ENCODE results near the gene GFPT2. TPM values are rescaled to one million over a fixed set of nuclear protein-coding genes. Genes with fewer than 3 reads are reported as not detected.

GFPT2 gene
- total RNA-seq, 2 experiments from 2014 or later, result 0.27 to 0.42 TPM

GRCh38 chr5:180379355-180380070 is 26.4 kb upstream of the GFPT2 start:
- ChIA-PET CTCF (no interaction called here), POLR2A (no interaction called here)

DNA sequence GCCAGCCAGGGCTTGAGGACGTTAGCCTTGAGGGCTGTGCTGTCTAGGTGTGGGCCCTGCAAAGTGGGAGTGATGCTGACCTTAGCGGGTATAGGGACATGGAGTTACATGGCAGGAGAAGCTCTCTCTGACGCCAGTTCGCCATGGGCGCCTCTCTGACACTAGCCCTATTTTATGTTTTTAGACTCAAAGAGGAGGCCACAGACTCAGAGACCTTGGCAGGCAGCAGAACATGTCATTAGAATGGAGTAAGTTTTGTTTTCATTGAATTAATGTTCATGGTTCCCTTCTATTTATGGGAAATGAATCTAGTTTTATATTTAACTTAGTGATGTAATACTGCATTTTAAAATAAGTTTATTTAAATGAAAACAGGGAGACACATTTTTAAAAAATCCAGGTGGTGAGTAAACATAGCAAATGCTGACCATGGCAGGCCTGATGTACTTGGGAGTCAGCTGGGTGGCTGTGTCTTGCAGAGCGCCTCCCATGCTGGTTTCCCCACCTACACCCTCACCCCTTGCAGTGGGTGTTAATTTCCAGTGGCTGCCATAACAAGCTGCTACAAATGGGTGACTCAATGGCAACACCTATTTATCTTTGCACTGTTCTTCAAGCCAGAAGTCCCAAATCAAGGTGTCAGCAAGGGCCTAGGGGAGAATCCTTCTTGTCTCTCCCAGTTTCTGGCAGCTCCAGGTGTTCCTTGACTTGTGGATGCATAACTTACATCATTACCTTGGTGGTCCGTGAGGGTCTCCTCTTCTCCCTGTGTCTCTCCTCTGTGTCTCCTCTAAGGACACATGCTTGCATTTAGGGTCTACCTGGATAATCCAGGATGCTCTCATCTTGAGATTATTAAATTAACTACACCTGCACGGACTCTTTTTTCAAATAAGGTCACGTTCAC is 25.6 kb upstream of the GFPT2 start:
- ChIA-PET POLR2A (no interaction called here), CTCF (no interaction called here)

DNA sequence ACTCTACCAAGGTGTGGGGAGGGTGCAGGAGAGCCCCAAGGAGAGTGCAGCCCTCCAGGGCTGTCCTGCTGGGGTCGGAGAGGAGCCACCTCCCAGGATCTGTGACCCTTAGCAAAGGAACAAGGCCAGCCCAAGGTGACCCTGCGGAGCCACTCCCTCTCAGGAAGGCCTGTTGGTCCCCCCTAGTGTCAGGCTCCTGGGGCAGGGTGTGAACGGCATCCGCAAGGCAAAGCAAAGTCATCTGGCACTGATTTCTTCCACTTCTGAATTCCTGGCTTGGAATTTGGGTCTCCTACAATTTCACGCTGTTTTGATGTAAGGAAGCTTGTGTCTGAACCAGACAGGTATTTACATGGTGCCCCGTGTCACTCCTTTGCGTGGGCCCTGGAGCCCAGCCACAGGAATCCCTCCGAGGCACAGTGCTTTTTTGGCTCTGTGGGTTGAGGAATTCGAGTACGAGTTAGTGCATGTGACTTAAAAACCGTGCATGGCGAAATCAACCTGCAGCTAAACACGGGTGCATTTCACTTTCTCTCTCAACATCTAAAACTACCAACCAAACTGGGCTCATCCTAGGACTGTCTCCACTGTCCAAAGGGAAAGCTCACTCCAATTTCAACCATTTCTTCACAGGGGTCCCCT is 24.5 kb upstream of the GFPT2 start:
- CTCF ChIA-PET, result no interaction called here

GRCh38 chr5:180376511-180376910 is 23.4 kb upstream of the GFPT2 start:
- ChIA-PET CTCF (no interaction called here), POLR2A (interaction anchor here (0.6 kb wide), 1 partner anchor 118 kb away, joined by 3 read pairs; the partner anchor contains the start of gene CNOT6)

More for the DNA sequence above, 24.5 kb upstream of the GFPT2 start:
- POLR2A ChIA-PET, result no interaction called here

DNA sequence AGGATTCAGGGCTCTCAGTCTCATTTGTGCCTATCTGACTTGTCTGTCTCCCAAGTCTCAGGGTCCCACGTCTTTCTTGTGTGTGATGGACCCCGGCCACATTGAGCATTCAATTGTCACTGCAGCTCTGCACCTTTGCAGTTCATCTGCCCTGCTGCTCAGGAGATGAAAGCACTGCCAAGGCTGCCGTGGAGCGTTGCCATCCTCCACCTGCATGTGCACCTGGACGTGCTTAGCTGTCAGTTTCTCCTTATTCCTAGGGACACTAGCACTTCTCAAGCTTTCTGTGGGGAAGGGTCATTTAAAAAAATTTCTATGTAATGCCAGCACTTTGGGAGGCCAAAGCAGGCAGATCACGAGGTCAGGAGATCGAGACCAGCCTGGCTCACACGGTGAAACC is 22.8 kb upstream of the GFPT2 start:
- CTCF ChIA-PET, result no interaction called here
- POLR2A ChIA-PET, result interaction anchor here (0.6 kb wide), 1 partner anchor 118 kb away, joined by 3 read pairs; the partner anchor contains the start of gene CNOT6

DNA sequence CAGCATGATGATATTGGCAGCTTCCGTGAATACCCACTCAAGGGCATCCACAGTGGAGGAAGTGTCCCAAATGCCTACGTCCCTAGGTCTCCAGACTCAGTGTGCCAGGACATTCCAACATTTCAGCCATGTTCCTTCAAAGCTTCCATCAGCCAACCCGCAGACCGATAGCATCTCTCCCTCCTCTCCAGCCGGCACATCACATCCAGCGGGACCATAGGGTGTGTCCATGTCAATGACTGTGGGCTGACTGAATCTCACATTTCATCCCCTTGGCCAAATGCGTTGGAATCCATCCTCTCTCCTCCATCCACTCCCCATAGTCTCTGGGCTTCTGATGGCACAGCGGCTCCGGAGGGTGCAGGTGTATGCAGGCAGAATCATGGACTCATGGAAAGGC is 22.2 kb upstream of the GFPT2 start:
- CTCF ChIA-PET, result no interaction called here

GRCh38 chr5:180373870-180374269 is 20.7 kb upstream of the GFPT2 start:
- ChIA-PET CTCF (no interaction called here), POLR2A (no interaction called here)

More for the DNA sequence above, 22.2 kb upstream of the GFPT2 start:
- POLR2A ChIA-PET, result no interaction called here

GRCh38 chr5:180373454-180373853 is 20.3 kb upstream of the GFPT2 start:
- CTCF ChIA-PET, result no interaction called here
- POLR2A ChIA-PET, result no interaction called here

GRCh38 chr5:180371949-180372348 is 18.8 kb upstream of the GFPT2 start:
- ChIA-PET POLR2A (interaction anchor here (0.7 kb wide), 1 partner anchor 182 kb away, joined by 3 read pairs; no protein-coding TSS in a partner anchor), CTCF (no interaction called here)

- ChIA-PET POLR2A (no interaction called here), CTCF (no interaction called here)
Observed at GRCh38 chr5:180370861-180371641, 17.9 kb upstream of the GFPT2 start.

DNA sequence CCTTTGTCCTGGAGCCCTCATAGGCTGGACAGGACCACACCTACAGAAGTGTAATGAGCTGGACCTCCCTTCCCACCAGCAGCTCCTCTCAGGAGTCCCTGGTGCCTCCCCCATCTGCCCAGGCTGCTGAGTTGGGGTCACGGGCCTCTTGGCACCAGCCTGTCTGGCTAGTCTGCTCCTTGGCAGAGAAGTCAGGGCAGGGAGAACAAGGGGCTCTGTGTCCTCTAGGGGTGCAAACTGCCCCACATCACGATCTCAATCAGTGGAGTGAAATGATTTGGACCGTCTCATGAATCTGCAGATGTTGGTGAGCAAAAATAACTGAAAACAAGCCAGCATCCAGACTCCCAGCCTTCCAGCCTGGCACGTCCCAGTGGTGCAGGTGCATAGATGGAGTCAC is 14.9 kb upstream of the GFPT2 start:
- POLR2A ChIA-PET, result no interaction called here
- CTCF ChIA-PET, result no interaction called here

DNA sequence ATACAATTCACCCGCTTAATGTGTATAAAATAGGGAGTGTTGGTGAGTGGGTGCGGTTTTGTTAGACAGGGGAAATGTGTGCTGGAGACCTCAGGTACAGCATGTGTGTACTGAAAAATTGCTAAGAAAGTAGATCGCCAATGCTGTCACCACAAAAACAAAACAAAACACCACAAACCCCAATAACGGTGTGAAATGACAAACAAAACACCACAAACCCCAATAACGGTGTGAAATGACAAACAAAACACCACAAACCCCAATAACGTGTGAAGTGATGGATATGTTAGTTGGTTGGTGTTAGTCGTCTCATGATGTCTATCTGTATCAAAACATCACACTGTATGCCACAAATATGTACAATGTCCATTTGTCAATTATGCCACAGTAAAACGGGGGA is 14.2 kb upstream of the GFPT2 start:
- POLR2A ChIA-PET, result no interaction called here
- CTCF ChIA-PET, result no interaction called here

GRCh38 chr5:180366326-180366725 is 13.2 kb upstream of the GFPT2 start:
- CTCF ChIA-PET, result no interaction called here
- POLR2A ChIA-PET, result no interaction called here

DNA sequence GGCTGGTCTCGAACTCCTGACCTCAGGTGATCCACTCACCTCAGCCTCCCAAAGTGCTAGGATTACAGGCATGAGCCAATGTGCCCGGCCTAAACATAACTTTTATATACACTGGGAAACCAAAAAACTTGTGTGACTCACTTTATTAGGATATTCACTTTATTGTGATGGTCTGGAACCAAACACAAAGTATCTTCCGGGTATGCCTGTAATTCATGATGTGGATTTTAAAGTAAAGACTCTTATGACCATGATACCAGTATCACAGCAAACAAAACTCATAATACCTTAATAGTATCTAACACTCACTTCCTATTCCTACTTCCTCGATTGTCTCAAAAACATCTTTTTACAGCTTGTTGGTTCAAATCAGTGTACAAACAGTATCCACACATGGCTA is 12.7 kb upstream of the GFPT2 start:
- ChIA-PET CTCF (no interaction called here), POLR2A (no interaction called here)

DNA sequence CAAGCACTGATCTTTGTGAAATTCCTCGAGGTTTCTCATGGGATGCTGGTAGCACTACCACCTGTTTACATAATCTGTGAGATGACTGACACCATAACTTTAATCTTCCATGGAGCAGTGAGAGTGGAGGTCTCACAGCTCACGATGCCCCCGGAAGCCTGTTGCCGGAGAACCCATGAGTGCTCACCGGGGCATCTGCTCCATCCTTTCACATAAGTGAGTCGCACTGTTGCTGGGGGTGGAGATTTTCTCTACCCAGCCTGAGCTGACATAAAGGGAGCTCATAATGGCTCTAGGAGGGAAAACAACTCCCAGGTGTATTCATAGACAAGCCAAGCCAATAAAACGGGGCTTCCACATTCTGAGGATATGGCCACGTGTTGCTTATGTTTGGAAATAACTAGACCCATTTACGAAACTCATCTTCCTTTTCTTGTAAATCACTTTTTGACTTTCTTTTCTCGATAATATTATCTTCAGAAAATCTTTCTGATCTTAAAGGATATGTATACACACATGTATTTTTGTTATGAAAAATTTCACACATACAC is 11.2 kb upstream of the GFPT2 start:
- ChIA-PET POLR2A (no interaction called here), CTCF (no interaction called here)

GRCh38 chr5:180360078-180360957 is 7.2 kb upstream of the GFPT2 start:
- POLR2A ChIA-PET, result no interaction called here
- CTCF ChIA-PET, result no interaction called here

DNA sequence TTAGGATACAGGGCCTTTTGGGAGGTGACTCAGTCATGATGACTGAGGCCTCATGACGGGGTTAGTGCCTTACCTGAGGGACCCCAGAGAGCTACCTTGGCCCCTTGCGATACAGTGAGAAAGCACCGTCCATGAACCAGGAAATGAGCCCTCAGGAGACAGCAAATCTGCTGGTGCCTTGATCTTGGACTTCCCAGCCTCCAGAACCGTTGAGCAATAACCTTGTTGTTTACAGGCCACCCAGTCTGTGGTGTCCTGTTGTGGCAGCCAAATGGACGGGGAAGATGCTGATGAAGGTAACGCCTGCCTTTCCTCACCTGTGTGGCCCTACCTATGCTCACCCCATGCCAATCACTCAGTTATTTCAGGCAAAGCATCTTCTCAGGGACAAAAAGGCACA is 5.6 kb upstream of the GFPT2 start:
- ChIA-PET POLR2A (no interaction called here), CTCF (interaction anchor here (0.6 kb wide), 1 partner anchor 46 kb away, joined by 3 read pairs; no protein-coding TSS in a partner anchor)

DNA sequence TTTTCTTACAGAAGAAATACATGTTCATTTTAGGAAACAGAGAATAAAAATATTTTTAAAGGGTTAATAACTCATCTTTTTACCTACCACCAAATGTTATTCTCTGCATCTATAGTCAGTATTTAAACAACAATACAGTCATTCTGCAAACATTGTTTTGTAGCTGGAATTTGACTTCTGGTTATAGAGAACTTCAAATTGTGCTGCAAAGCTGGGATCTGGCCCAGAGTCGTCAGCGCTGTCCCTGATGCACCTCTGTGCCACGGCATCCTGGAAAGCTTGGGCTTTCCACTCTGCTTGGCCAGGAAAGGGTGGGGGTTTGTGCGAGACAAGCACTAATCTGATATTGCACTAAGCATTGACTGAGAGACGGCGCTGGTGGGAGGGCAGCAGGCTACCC is 5.0 kb upstream of the GFPT2 start:
- CTCF ChIA-PET, result interaction anchor here (0.6 kb wide), 1 partner anchor 46 kb away, joined by 3 read pairs; no protein-coding TSS in a partner anchor
- POLR2A ChIA-PET, result no interaction called here

GRCh38 chr5:180354966-180355365 is 1.8 kb upstream of the GFPT2 start:
- ChIA-PET POLR2A (no interaction called here), CTCF (interaction anchor here (2.8 kb wide), 1 partner anchor 27 kb away, joined by 8 read pairs; no protein-coding TSS in a partner anchor)
